GM23338 (cell line): ENCODE results near the gene ADSS1. TPM values are rescaled to one million over a fixed set of nuclear protein-coding genes. Genes with fewer than 3 reads are reported as not detected.

Experiments used
- ATAC-seq: fragments of 200-7000 bp; cut with Tn5 transposase; 3 replicates; pipeline ENCODE4 v1.9.1; 2020
- DNase-seq: peaks from one replicate; pipeline ENCODE4 v3.0.0-alpha.2; 2015; ENCODE audit warnings: low spot score
- H2AFZ ChIP-seq: fragments of 200-600 bp; sonication (generic); 2 replicates; pipeline ENCODE4 v1.8.0; 2016; ENCODE audit warnings: antibody characterized with exemption, mild to moderate bottlenecking, moderate library complexity
- H3F3A ChIP-seq: fragments of 200-600 bp; sonication (generic); replicated peaks from 2 replicates; pipeline ENCODE4 v1.8.0; 2017; ENCODE audit warnings: antibody characterized with exemption, mixed run types, low read depth
- H3K27ac ChIP-seq: fragments of 200-600 bp; sonication (generic); 2 replicates; pipeline ENCODE4 v1.6.1; 2016; ENCODE audit warnings: low read depth
- H3K27me3 ChIP-seq: fragments of 200-600 bp; sonication (generic); 2 replicates; pipeline ENCODE4 v1.8.0; 2016; ENCODE audit warnings: mild to moderate bottlenecking, mixed run types, moderate library complexity; ENCODE audit not compliant: insufficient read depth
- H3K36me3 ChIP-seq: fragments of 200-600 bp; sonication (generic); 2 replicates; pipeline ENCODE4 v1.8.0; 2016; ENCODE audit warnings: mild to moderate bottlenecking; ENCODE audit not compliant: insufficient read depth
- H3K4me1 ChIP-seq: fragments of 200-600 bp; sonication (generic); 2 replicates; pipeline ENCODE4 v1.8.0; 2016; ENCODE audit warnings: mild to moderate bottlenecking, moderate library complexity; ENCODE audit not compliant: insufficient read depth
- H3K4me2 ChIP-seq: fragments of 200-600 bp; sonication (generic); 2 replicates; pipeline ENCODE4 v1.7.1; 2017; ENCODE audit warnings: mixed run types
- H3K4me3 ChIP-seq: fragments of 200-600 bp; sonication (generic); 2 replicates; pipeline ENCODE4 v1.6.1; 2016; ENCODE audit warnings: mixed run types
- H3K79me2 ChIP-seq: fragments of 200-600 bp; sonication (generic); replicated peaks from 2 replicates; pipeline ENCODE4 v1.8.0; 2017; ENCODE audit warnings: mild to moderate bottlenecking; ENCODE audit not compliant: insufficient read depth
- H3K9me2 ChIP-seq: fragments of 200-600 bp; sonication (generic); 2 replicates; pipeline ENCODE4 v1.8.0; 2017; ENCODE audit not compliant: insufficient read depth
- H4K20me1 ChIP-seq: fragments of 200-600 bp; sonication (generic); replicated peaks from 2 replicates; pipeline ENCODE4 v1.8.0; 2017; ENCODE audit warnings: mild to moderate bottlenecking; ENCODE audit not compliant: insufficient read depth
- H3K27ac Mint-ChIP-seq: 2 replicates; pipeline ENCODE4 v1.8.0; 2020; ENCODE audit warnings: inconsistent platforms, mild to moderate bottlenecking, moderate library complexity, mixed read lengths
- H3K27me3 Mint-ChIP-seq: 3 replicates; pipeline ENCODE4 v1.8.0; 2022; ENCODE audit warnings: low read depth, mild to moderate bottlenecking, moderate library complexity, mixed read lengths, inconsistent platforms; ENCODE audit not compliant: insufficient read depth, poor library complexity
- H3K36me3 Mint-ChIP-seq: 3 replicates; pipeline ENCODE4 v1.8.0; 2021; ENCODE audit warnings: low read depth, mild to moderate bottlenecking, inconsistent platforms, moderate library complexity, mixed read lengths
- H3K4me1 Mint-ChIP-seq: 3 replicates; pipeline ENCODE4 v1.8.0; 2020; ENCODE audit warnings: mild to moderate bottlenecking, inconsistent platforms, mixed read lengths
- H3K4me3 Mint-ChIP-seq: 3 replicates; pipeline ENCODE4 v1.8.0; 2021; ENCODE audit warnings: moderate library complexity, mild to moderate bottlenecking, inconsistent platforms, mixed read lengths
- H3K9me3 Mint-ChIP-seq: 3 replicates; pipeline ENCODE4 v1.8.0; 2020; ENCODE audit warnings: moderate library complexity, mild to moderate bottlenecking, inconsistent platforms, mixed read lengths
- CREB1 ChIP-seq: fragments of 250-450 bp; sonication (Bioruptor Pico); IDR thresholded peaks from 2 replicates; pipeline ENCODE4 v1.5.0; 2020; ENCODE audit warnings: low read depth, mild to moderate bottlenecking, moderate library complexity
- EZH2 ChIP-seq: fragments of 200-600 bp; sonication (generic); IDR thresholded peaks from one replicate; pipeline ENCODE4 v1.8.0; 2017; ENCODE audit warnings: antibody characterized with exemption, mild to moderate bottlenecking, low read depth; ENCODE audit not compliant: unreplicated experiment
- EZH2phosphoT487 ChIP-seq: fragments of 200-600 bp; sonication (generic); IDR thresholded peaks from one replicate; pipeline ENCODE4 v1.8.1; 2018; ENCODE audit warnings: antibody characterized with exemption; ENCODE audit not compliant: unreplicated experiment
- NANOG ChIP-seq: IDR thresholded peaks from 2 replicates; pipeline ENCODE4 v1.6.1; 2016; ENCODE audit warnings: antibody characterized with exemption, borderline replicate concordance
- POLR2AphosphoS5 ChIP-seq: IDR thresholded peaks from 2 replicates; pipeline ENCODE4 v1.6.1; 2016; ENCODE audit warnings: antibody characterized with exemption, low read depth
- STAT1 ChIP-seq: IDR thresholded peaks from one replicate; pipeline ENCODE4 v1.6.1; 2016; ENCODE audit warnings: antibody characterized with exemption; ENCODE audit not compliant: unreplicated experiment
- ZNF114 ChIP-seq: fragments of 250-450 bp; sonication (Bioruptor Pico); IDR thresholded peaks from 2 replicates; pipeline ENCODE4 v1.5.0; 2020; ENCODE audit warnings: mild to moderate bottlenecking, moderate library complexity
- polyA plus RNA-seq: library from polyadenylated mRNA; unstranded; fragments of >200 nt; fragmentation: Nextera tagmentation; extraction: Ambion mirVana; gene quantifications from 2 replicates; pipeline ENCODE4 v1.2.1, GENCODE V29; 2016
- total RNA-seq: library from RNA; depleted of rRNA; stranded (reverse); fragments of >200 nt; shearing (Covaris generic); gene quantifications from 2 replicates; pipeline ENCODE4 v1.2.3, GENCODE V29; 2014
- TF ChIP-seq, protein P1 (sequence below): fragments of 250-450 bp; sonication (Bioruptor Pico); IDR thresholded peaks from 2 replicates; pipeline ENCODE4 v1.5.0; 2020; ENCODE audit warnings: mild to moderate bottlenecking, moderate library complexity
- TF ChIP-seq, protein P2 (sequence below): IDR thresholded peaks from one replicate; pipeline ENCODE4 v1.6.1; 2018; ENCODE audit warnings: antibody characterized with exemption; ENCODE audit not compliant: unreplicated experiment
- TF ChIP-seq, protein P3 (sequence below): IDR thresholded peaks from 2 replicates; pipeline ENCODE4 v1.6.1; 2016; ENCODE audit warnings: antibody characterized with exemption

ADSS1 gene
- total and polyA plus RNA-seq, 2 experiments from 2014 or later: 9.5 to 11.6 TPM

DNA sequence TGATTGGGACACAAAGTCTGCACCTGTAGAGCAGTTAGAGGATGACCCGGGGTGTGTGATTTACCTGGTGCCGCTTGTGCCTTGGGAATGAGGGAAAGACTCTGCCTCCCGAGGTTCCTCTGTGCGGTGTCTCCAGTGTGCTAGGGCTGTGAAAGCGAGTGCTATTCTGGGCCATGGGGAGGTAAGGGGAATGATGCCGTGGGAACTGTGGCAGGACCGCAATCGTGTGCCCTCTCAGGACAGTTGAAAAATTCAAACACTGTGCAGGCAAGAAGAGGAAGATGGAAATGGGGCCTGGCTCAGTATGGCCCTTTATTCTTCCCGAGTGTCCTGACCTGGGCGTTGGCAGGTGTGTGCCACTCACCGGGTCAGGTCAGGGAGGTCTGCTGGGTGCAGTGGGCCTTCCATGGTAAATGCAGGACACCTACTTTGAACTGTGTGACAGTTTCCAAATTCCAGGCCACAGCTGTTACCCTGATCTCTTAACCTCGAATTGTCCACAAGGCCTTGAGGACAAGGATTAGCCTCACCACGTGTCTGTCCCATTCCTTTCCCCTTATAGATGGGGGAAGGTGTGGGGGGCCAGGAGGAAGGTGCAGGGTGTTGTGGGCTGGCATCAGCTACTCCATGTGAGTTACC lies 30.3 kb downstream of the ADSS1 start:
- peak overlapping the region; percentile 93 for H3K4me3 ChIP-seq
- H3K27ac ChIP-seq: no peak overlapping the region
- peak overlapping the region; percentile 99 for H3K4me2 ChIP-seq
- peaks cover 5% of the 10 kb centered on the region; the same call in 1 of the 2 replicates for H3K36me3 ChIP-seq
- peaks cover 39% of the 10 kb centered on the region for H3K79me2 ChIP-seq
- H3K9me2 ChIP-seq: no peaks in the 10 kb centered on the region
- peaks cover 6% of the 10 kb centered on the region; the same call in 1 of the 2 replicates for H3K4me1 ChIP-seq
- H2AFZ ChIP-seq: no peak overlapping the region
- peak overlapping the region; percentile 79; the same call in 1 of the 2 replicates for H3K27ac Mint-ChIP-seq
- TF ChIP-seq, protein P1, sequence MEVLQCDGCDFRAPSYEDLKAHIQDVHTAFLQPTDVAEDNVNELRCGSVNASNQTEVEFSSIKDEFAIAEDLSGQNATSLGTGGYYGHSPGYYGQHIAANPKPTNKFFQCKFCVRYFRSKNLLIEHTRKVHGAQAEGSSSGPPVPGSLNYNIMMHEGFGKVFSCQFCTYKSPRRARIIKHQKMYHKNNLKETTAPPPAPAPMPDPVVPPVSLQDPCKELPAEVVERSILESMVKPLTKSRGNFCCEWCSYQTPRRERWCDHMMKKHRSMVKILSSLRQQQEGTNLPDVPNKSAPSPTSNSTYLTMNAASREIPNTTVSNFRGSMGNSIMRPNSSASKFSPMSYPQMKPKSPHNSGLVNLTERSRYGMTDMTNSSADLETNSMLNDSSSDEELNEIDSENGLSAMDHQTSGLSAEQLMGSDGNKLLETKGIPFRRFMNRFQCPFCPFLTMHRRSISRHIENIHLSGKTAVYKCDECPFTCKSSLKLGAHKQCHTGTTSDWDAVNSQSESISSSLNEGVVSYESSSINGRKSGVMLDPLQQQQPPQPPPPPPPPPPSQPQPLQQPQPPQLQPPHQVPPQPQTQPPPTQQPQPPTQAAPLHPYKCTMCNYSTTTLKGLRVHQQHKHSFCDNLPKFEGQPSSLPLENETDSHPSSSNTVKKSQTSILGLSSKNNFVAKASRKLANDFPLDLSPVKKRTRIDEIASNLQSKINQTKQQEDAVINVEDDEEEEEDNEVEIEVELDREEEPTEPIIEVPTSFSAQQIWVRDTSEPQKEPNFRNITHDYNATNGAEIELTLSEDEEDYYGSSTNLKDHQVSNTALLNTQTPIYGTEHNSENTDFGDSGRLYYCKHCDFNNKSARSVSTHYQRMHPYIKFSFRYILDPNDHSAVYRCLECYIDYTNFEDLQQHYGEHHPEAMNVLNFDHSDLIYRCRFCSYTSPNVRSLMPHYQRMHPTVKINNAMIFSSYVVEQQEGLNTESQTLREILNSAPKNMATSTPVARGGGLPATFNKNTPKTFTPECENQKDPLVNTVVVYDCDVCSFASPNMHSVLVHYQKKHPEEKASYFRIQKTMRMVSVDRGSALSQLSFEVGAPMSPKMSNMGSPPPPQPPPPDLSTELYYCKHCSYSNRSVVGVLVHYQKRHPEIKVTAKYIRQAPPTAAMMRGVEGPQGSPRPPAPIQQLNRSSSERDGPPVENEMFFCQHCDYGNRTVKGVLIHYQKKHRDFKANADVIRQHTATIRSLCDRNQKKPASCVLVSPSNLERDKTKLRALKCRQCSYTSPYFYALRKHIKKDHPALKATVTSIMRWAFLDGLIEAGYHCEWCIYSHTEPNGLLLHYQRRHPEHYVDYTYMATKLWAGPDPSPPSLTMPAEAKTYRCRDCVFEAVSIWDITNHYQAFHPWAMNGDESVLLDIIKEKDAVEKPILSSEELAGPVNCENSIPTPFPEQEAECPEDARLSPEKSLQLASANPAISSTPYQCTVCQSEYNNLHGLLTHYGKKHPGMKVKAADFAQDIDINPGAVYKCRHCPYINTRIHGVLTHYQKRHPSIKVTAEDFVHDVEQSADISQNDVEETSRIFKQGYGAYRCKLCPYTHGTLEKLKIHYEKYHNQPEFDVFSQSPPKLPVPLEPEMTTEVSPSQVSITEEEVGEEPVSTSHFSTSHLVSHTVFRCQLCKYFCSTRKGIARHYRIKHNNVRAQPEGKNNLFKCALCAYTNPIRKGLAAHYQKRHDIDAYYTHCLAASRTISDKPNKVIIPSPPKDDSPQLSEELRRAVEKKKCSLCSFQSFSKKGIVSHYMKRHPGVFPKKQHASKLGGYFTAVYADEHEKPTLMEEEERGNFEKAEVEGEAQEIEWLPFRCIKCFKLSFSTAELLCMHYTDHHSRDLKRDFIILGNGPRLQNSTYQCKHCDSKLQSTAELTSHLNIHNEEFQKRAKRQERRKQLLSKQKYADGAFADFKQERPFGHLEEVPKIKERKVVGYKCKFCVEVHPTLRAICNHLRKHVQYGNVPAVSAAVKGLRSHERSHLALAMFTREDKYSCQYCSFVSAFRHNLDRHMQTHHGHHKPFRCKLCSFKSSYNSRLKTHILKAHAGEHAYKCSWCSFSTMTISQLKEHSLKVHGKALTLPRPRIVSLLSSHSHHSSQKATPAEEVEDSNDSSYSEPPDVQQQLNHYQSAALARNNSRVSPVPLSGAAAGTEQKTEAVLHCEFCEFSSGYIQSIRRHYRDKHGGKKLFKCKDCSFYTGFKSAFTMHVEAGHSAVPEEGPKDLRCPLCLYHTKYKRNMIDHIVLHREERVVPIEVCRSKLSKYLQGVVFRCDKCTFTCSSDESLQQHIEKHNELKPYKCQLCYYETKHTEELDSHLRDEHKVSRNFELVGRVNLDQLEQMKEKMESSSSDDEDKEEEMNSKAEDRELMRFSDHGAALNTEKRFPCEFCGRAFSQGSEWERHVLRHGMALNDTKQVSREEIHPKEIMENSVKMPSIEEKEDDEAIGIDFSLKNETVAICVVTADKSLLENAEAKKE (CRISPR knock-in tag): no peak
- TF ChIP-seq, protein P2, sequence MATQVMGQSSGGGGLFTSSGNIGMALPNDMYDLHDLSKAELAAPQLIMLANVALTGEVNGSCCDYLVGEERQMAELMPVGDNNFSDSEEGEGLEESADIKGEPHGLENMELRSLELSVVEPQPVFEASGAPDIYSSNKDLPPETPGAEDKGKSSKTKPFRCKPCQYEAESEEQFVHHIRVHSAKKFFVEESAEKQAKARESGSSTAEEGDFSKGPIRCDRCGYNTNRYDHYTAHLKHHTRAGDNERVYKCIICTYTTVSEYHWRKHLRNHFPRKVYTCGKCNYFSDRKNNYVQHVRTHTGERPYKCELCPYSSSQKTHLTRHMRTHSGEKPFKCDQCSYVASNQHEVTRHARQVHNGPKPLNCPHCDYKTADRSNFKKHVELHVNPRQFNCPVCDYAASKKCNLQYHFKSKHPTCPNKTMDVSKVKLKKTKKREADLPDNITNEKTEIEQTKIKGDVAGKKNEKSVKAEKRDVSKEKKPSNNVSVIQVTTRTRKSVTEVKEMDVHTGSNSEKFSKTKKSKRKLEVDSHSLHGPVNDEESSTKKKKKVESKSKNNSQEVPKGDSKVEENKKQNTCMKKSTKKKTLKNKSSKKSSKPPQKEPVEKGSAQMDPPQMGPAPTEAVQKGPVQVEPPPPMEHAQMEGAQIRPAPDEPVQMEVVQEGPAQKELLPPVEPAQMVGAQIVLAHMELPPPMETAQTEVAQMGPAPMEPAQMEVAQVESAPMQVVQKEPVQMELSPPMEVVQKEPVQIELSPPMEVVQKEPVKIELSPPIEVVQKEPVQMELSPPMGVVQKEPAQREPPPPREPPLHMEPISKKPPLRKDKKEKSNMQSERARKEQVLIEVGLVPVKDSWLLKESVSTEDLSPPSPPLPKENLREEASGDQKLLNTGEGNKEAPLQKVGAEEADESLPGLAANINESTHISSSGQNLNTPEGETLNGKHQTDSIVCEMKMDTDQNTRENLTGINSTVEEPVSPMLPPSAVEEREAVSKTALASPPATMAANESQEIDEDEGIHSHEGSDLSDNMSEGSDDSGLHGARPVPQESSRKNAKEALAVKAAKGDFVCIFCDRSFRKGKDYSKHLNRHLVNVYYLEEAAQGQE: no peak
- no peak for TF ChIP-seq EZH2phosphoT487
- TF ChIP-seq STAT1: no peak
- TF ChIP-seq ZNF114 (CRISPR knock-in tag): no peak
- TF ChIP-seq, protein P3, sequence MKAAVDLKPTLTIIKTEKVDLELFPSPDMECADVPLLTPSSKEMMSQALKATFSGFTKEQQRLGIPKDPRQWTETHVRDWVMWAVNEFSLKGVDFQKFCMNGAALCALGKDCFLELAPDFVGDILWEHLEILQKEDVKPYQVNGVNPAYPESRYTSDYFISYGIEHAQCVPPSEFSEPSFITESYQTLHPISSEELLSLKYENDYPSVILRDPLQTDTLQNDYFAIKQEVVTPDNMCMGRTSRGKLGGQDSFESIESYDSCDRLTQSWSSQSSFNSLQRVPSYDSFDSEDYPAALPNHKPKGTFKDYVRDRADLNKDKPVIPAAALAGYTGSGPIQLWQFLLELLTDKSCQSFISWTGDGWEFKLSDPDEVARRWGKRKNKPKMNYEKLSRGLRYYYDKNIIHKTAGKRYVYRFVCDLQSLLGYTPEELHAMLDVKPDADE: no peak
- no peak for TF ChIP-seq EZH2
- no peak for TF ChIP-seq POLR2AphosphoS5
- no peak for TF ChIP-seq CREB1
- no peak for TF ChIP-seq NANOG
- no peaks in the 10 kb centered on the region for H3K27me3 ChIP-seq
- peaks cover 25% of the 10 kb centered on the region for H3K9me3 Mint-ChIP-seq
- no peaks in the 10 kb centered on the region for H3F3A ChIP-seq
- H3K4me1 Mint-ChIP-seq: peaks cover 14% of the 10 kb centered on the region
- peak overlapping the region; percentile 86 for H3K4me3 Mint-ChIP-seq
- peaks cover 27% of the 10 kb centered on the region for H3K27me3 Mint-ChIP-seq
- peaks cover 11% of the 10 kb centered on the region for H4K20me1 ChIP-seq
- peaks cover 62% of the 10 kb centered on the region for H3K36me3 Mint-ChIP-seq
- no peak for ATAC-seq
- DNase-seq: no peak
